Stimulated activated CD4-positive, alpha-beta T cell treated with anti-CD3 and anti-CD28 coated beads, Interleukin-1b, Interleukin-23, amount 100 ng/mL, for 24 hours (primary cell): Measurements from ENCODE around the gene SPATA31E1.
"Not testable (repeated sequence)": the region's sequence is repeated elsewhere in the genome, so short reads cannot be mapped to it uniquely, and the experiment has no call there.

ENCODE experiments used
- DNase-seq, 4 experiments: peaks; one replicate each; pipeline ENCODE4 v3.0.0-alpha.2; 2020; ENCODE audit warnings: low read depth in 4 of 4, low spot score in 1 of 4

SPATA31E1 gene

GRCh38 chr9:87921561-87921960 lies 38.9 kb downstream of the SPATA31E1 start:
- not testable (repeated sequence) for DNase-seq

GRCh38 chr9:87923012-87923411 lies 40.3 kb downstream of the SPATA31E1 start:
- DNase-seq, result not testable (repeated sequence)

GRCh38 chr9:87924851-87925250 lies 42.2 kb downstream of the SPATA31E1 start:
- DNase-seq, result not testable (repeated sequence)

- not testable (repeated sequence) for DNase-seq
These were observed 46.5 kb downstream of the SPATA31E1 start for GRCh38 chr9:87929152-87929551.

- not testable (repeated sequence) for DNase-seq
These were observed 51.8 kb downstream of the SPATA31E1 start for GRCh38 chr9:87934444-87934843.

- DNase-seq, result not testable (repeated sequence)
These were observed 54.7 kb downstream of the SPATA31E1 start for GRCh38 chr9:87937352-87937751.

GRCh38 chr9:87937918-87938317 lies 55.2 kb downstream of the SPATA31E1 start:
- DNase-seq, result not testable (repeated sequence)

- DNase-seq, result not testable (repeated sequence)
These were observed 55.7 kb downstream of the SPATA31E1 start for GRCh38 chr9:87938336-87938735.
